Embryonic facial prominence (tissue), 1 donor: ENCODE results near the gene ALDH1L2.

Source experiments
- DNase-seq: peaks from one replicate; pipeline ENCODE4 v3.0.0-alpha.2; 2016; ENCODE audit errors: extremely low spot score

Gene ALDH1L2

GRCh38 chr12:105083551-105084105 lies 630 bp downstream of the ALDH1L2 start:
- DNase-seq, result no peak

GRCh38 chr12:105083031-105083430 lies 1.2 kb downstream of the ALDH1L2 start:
- DNase-seq, result no peak

- no peak for DNase-seq
These were observed 5.3 kb downstream of the ALDH1L2 start for GRCh38 chr12:105078712-105079570.

- no peak for DNase-seq
These were observed 6.8 kb downstream of the ALDH1L2 start for GRCh38 chr12:105077435-105077834.

- no peak for DNase-seq
These were observed 7.3 kb downstream of the ALDH1L2 start for GRCh38 chr12:105076913-105077312.

GRCh38 chr12:105076098-105076497 lies 8.2 kb downstream of the ALDH1L2 start:
- no peak for DNase-seq

- no peak for DNase-seq
These were observed 11.3 kb downstream of the ALDH1L2 start for GRCh38 chr12:105072888-105073488.

- no peak for DNase-seq
These were observed 12.3 kb downstream of the ALDH1L2 start for GRCh38 chr12:105071981-105072380.

- no peak for DNase-seq
These were observed 14.1 kb downstream of the ALDH1L2 start for GRCh38 chr12:105069936-105070702.

GRCh38 chr12:105067511-105068031 lies 16.7 kb downstream of the ALDH1L2 start:
- DNase-seq, result no peak

GRCh38 chr12:105064564-105065178 lies 19.6 kb downstream of the ALDH1L2 start:
- DNase-seq, result no peak

GRCh38 chr12:105060715-105061378 lies 23.4 kb downstream of the ALDH1L2 start:
- no peak for DNase-seq

- DNase-seq, result no peak
These were observed 27.1 kb downstream of the ALDH1L2 start for GRCh38 chr12:105057174-105057573.

- DNase-seq, result peak; percentile 31
These were observed 31.1 kb downstream of the ALDH1L2 start for GRCh38 chr12:105053116-105053572.

GRCh38 chr12:105051981-105052380 lies 32.3 kb downstream of the ALDH1L2 start:
- no peak for DNase-seq

GRCh38 chr12:105048315-105048714 lies 35.9 kb downstream of the ALDH1L2 start:
- no peak for DNase-seq

- DNase-seq, result no peak
These were observed 37.0 kb downstream of the ALDH1L2 start for GRCh38 chr12:105047308-105047707.

GRCh38 chr12:105041186-105041585 lies 43.1 kb downstream of the ALDH1L2 start:
- DNase-seq, result peak; percentile 28

- no peak for DNase-seq
These were observed 43.8 kb downstream of the ALDH1L2 start for GRCh38 chr12:105040476-105040875.

GRCh38 chr12:105036937-105037649 lies 47.2 kb downstream of the ALDH1L2 start:
- no peak for DNase-seq
